ENCODE measurements around the gene CRK. TPM values are rescaled to one million over a fixed set of nuclear protein-coding genes. Genes with fewer than 3 reads are reported as not detected.
"Not testable (repeated sequence)": the region's sequence is repeated elsewhere in the genome, so short reads cannot be mapped to it uniquely, and the experiment has no call there.

Gene CRK
- total RNA-seq, 1 donor from 2014 or later, result 57.5 TPM

- Histone ChIP-seq H3K4me1 (peaks cover 7% of the 10 kb centered on the region), H3K9me3 (no peaks in the 10 kb centered on the region), H3K4me3 (no peak overlapping the region), H3K36me3 (peaks cover 0 to 31% of the 10 kb centered on the region in 2 donors), H3K27ac (peak overlapping the region; percentile 16), H3K27me3 (no peaks in the 10 kb centered on the region)
- TF ChIP-seq POLR2A (IDR thresholded peaks at IDR 0.05) (no peak), CTCF (IDR thresholded peaks at IDR 0.05) (no peak), POLR2AphosphoS5 (IDR thresholded peaks at IDR 0.05; ENCODE audit: insufficient read depth in 1 of 2, low read depth in 1 of 2) (peak in 1 of 2 donors; percentile 71)
- no peak for DNase-seq (ENCODE audit: extremely low spot score in 2 of 2)
- intact Hi-C loops (cut with DNase I), result no loop called here
These were observed 33.1 kb downstream of the CRK start for GRCh38 chr17:1422885-1423284.

GRCh38 chr17:1421470-1421869 lies 34.6 kb downstream of the CRK start:
- no peak for DNase-seq (ENCODE audit: extremely low spot score in 2 of 2)
- intact Hi-C loops (cut with DNase I), result no loop called here
- H3K9me3 ChIP-seq, result no peaks in the 10 kb centered on the region
- H3K27me3 ChIP-seq, result no peaks in the 10 kb centered on the region
- peaks cover 7% of the 10 kb centered on the region for H3K4me1 ChIP-seq
- TF ChIP-seq POLR2A (IDR thresholded peaks at IDR 0.05), result no peak
- no peak for TF ChIP-seq POLR2AphosphoS5 (IDR thresholded peaks at IDR 0.05; ENCODE audit: insufficient read depth in 1 of 2, low read depth in 1 of 2)
- TF ChIP-seq CTCF (IDR thresholded peaks at IDR 0.05), result no peak
- no peak overlapping the region for H3K4me3 ChIP-seq
- no peak overlapping the region for H3K27ac ChIP-seq
- peaks cover 0 to 31% of the 10 kb centered on the region in 2 donors for H3K36me3 ChIP-seq

GRCh38 chr17:1420981-1421380 lies 35.1 kb downstream of the CRK start:
- Histone ChIP-seq H3K27ac (no peak overlapping the region), H3K4me1 (peaks cover 7% of the 10 kb centered on the region), H3K27me3 (no peaks in the 10 kb centered on the region), H3K4me3 (no peak overlapping the region), H3K9me3 (no peaks in the 10 kb centered on the region), H3K36me3 (peaks cover 0 to 31% of the 10 kb centered on the region in 2 donors)
- no peak for DNase-seq (ENCODE audit: extremely low spot score in 2 of 2)
- intact Hi-C loops (cut with DNase I), result no loop called here
- TF ChIP-seq POLR2AphosphoS5 (IDR thresholded peaks at IDR 0.05; ENCODE audit: insufficient read depth in 1 of 2, low read depth in 1 of 2), result no peak
- TF ChIP-seq CTCF (IDR thresholded peaks at IDR 0.05), result no peak
- TF ChIP-seq POLR2A (IDR thresholded peaks at IDR 0.05), result no peak

GRCh38 chr17:1420163-1420562 lies 35.9 kb downstream of the CRK start:
- no peak overlapping the region for H3K27ac ChIP-seq
- peaks cover 7% of the 10 kb centered on the region for H3K4me1 ChIP-seq
- H3K27me3 ChIP-seq, result no peaks in the 10 kb centered on the region
- no peaks in the 10 kb centered on the region for H3K9me3 ChIP-seq
- DNase-seq (ENCODE audit: extremely low spot score in 2 of 2), result no peak
- no peak for TF ChIP-seq POLR2A (IDR thresholded peaks at IDR 0.05)
- no peak for TF ChIP-seq CTCF (IDR thresholded peaks at IDR 0.05)
- TF ChIP-seq POLR2AphosphoS5 (IDR thresholded peaks at IDR 0.05; ENCODE audit: insufficient read depth in 1 of 2, low read depth in 1 of 2), result no peak
- intact Hi-C loops (cut with DNase I), result no loop called here
- no peak overlapping the region for H3K4me3 ChIP-seq
- H3K36me3 ChIP-seq, result peaks cover 0 to 31% of the 10 kb centered on the region in 2 donors

- DNase-seq (ENCODE audit: extremely low spot score in 2 of 2); H3K27me3 ChIP-seq; intact Hi-C loops (cut with DNase I); H3K4me1 ChIP-seq; H3K27ac ChIP-seq; H3K9me3 ChIP-seq; H3K4me3 ChIP-seq: not testable (repeated sequence)
- peaks cover 0 to 31% of the 10 kb centered on the region in 2 donors for H3K36me3 ChIP-seq
These were observed 37.6 kb downstream of the CRK start for GRCh38 chr17:1418476-1418875.

GRCh38 chr17:1416414-1416813 lies 39.6 kb downstream of the CRK start:
- intact Hi-C loops (cut with DNase I), result no loop called here

More at GRCh38 chr17:1416414-1416813, 39.6 kb downstream of the CRK start:
- DNase-seq (ENCODE audit: extremely low spot score in 2 of 2), result no peak
- H3K9me3 ChIP-seq, result no peaks in the 10 kb centered on the region
- H3K4me1 ChIP-seq, result peaks cover 9% of the 10 kb centered on the region
- H3K36me3 ChIP-seq, result peaks cover 0 to 17% of the 10 kb centered on the region in 2 donors
- no peak for TF ChIP-seq CTCF (IDR thresholded peaks at IDR 0.05)
- TF ChIP-seq POLR2AphosphoS5 (IDR thresholded peaks at IDR 0.05; ENCODE audit: insufficient read depth in 1 of 2, low read depth in 1 of 2), result no peak
- no peak for TF ChIP-seq POLR2A (IDR thresholded peaks at IDR 0.05)
- H3K27ac ChIP-seq, result no peak overlapping the region
- H3K27me3 ChIP-seq, result no peaks in the 10 kb centered on the region
- no peak overlapping the region for H3K4me3 ChIP-seq
